DMS 273 treated with DMSO at 0.1 percent for 48 hours (cell line): ENCODE data around the gene ALB.
"Not testable (repeated sequence)": the region's sequence is repeated elsewhere in the genome, so short reads cannot be mapped to it uniquely, and the experiment has no call there.

ENCODE experiments used
- DNase-seq: peaks from one replicate; lab custom pipeline; 2025; lab: John Stamatoyannopoulos, UW

ALB gene

GRCh38 chr4:73404042-73404441 is at the start of gene ALB:
Gene ALB, plus strand, starts transcription at chr4:73404287. Its CDS starts 41 bp downstream, at chr4:73404328.
- no peak for DNase-seq

- DNase-seq: not testable (repeated sequence)
Observed at GRCh38 chr4:73357174-73357573, 46.9 kb upstream of the ALB start.

GRCh38 chr4:73369506-73370199 is 34.4 kb upstream of the ALB start:
- DNase-seq: not testable (repeated sequence)

GRCh38 chr4:73375328-73375741 is 28.8 kb upstream of the ALB start:
- DNase-seq: no peak

GRCh38 chr4:73376251-73376650 is 27.8 kb upstream of the ALB start:
- DNase-seq: no peak

GRCh38 chr4:73376976-73377375 is 27.1 kb upstream of the ALB start:
- DNase-seq: no peak

- no peak for DNase-seq
Observed at GRCh38 chr4:73378887-73379286, 25.2 kb upstream of the ALB start.

- no peak for DNase-seq
Observed at GRCh38 chr4:73379946-73380345, 24.1 kb upstream of the ALB start.

- DNase-seq: no peak
Observed at GRCh38 chr4:73381214-73381613, 22.9 kb upstream of the ALB start.

GRCh38 chr4:73383452-73383851 is 20.6 kb upstream of the ALB start:
- no peak for DNase-seq

GRCh38 chr4:73387552-73387951 is 16.5 kb upstream of the ALB start:
- DNase-seq: no peak

- no peak for DNase-seq
Observed at GRCh38 chr4:73388887-73389286, 15.2 kb upstream of the ALB start.

GRCh38 chr4:73389663-73390062 is 14.4 kb upstream of the ALB start:
- not testable (repeated sequence) for DNase-seq

- DNase-seq: no peak
Observed at GRCh38 chr4:73391774-73392173, 12.3 kb upstream of the ALB start.

GRCh38 chr4:73392936-73393335 is 11.2 kb upstream of the ALB start:
- DNase-seq: no peak

GRCh38 chr4:73396304-73396703 is 7.8 kb upstream of the ALB start:
- DNase-seq: no peak

GRCh38 chr4:73396993-73397972 is 6.8 kb upstream of the ALB start:
- DNase-seq: no peak

GRCh38 chr4:73401412-73401811 is 2.7 kb upstream of the ALB start:
- no peak for DNase-seq

GRCh38 chr4:73404457-73404856 is 370 bp downstream of the ALB start:
- DNase-seq: no peak

- DNase-seq: no peak
Observed at GRCh38 chr4:73405138-73405537, 1.1 kb downstream of the ALB start.

- no peak for DNase-seq
Observed at GRCh38 chr4:73406548-73406875, 2.4 kb downstream of the ALB start.

GRCh38 chr4:73407227-73407673 is 3.2 kb downstream of the ALB start:
- DNase-seq: no peak

GRCh38 chr4:73408181-73408867 is 4.2 kb downstream of the ALB start:
- no peak for DNase-seq
